ENCODE results near the gene MBD6. TPM values are rescaled to one million over a fixed set of nuclear protein-coding genes. Genes with fewer than 3 reads are reported as not detected.

MBD6 gene
- total RNA-seq, 1 experiment from 2014 or later: 78.4 TPM

GRCh38 chr12:57515408-57515933 lies 7.2 kb upstream of the MBD6 start:
- no peaks in the 10 kb centered on the region for H3K27me3 ChIP-seq (ENCODE audit: insufficient read depth, low read depth)
- peaks cover 12% of the 10 kb centered on the region for H3K4me1 ChIP-seq (replicated peaks; ENCODE audit: insufficient read depth)
- DNase-seq: no peak
- no peak for TF ChIP-seq EZH2 (IDR thresholded peaks at IDR 0.05; ENCODE audit: low read depth)
- TF ChIP-seq CTCF (conservative IDR thresholded peaks at IDR 0.05): no peak
- ChIA-PET CTCF (no interaction called here), POLR2A (ENCODE audit: unreplicated experiment) (no interaction called here)
- H3K79me2 ChIP-seq (ENCODE audit: low read depth): peaks cover 39% of the 10 kb centered on the region
- no peak overlapping the region for H3K4me3 ChIP-seq
- no TSS peak for BruUV-seq (replicated peaks)
- peaks cover 78% of the 10 kb centered on the region for H3K36me3 ChIP-seq (ENCODE audit: low read depth)
- H3K4me2 ChIP-seq: no peak overlapping the region
- H3K27ac ChIP-seq: no peak overlapping the region
- H4K20me1 ChIP-seq (ENCODE audit: insufficient read depth): peaks cover 87% of the 10 kb centered on the region
- H3K9me2 ChIP-seq (ENCODE audit: insufficient read depth): no peaks in the 10 kb centered on the region
- intact Hi-C loops (cut with micrococcal nuclease; ENCODE audit: unreplicated experiment): no loop called here
- peaks cover 84% of the 10 kb centered on the region for H3F3A ChIP-seq (ENCODE audit: insufficient read depth, low read depth)
- no peaks in the 10 kb centered on the region for H3K9me3 ChIP-seq (ENCODE audit: insufficient read depth, low read depth)
- H2AFZ ChIP-seq: no peak overlapping the region

GRCh38 chr12:57515934-57516541 lies 6.6 kb upstream of the MBD6 start:
- TF ChIP-seq CTCF (conservative IDR thresholded peaks at IDR 0.05) (no peak), EZH2 (IDR thresholded peaks at IDR 0.05; ENCODE audit: low read depth) (no peak)
- peaks cover 87% of the 10 kb centered on the region for H4K20me1 ChIP-seq (ENCODE audit: insufficient read depth)
- BruUV-seq (replicated peaks): TSS peak; percentile 1
- no peaks in the 10 kb centered on the region for H3K27me3 ChIP-seq (ENCODE audit: insufficient read depth, low read depth)
- H3K9me3 ChIP-seq (ENCODE audit: insufficient read depth, low read depth): no peaks in the 10 kb centered on the region
- ChIA-PET POLR2A (ENCODE audit: unreplicated experiment) (no interaction called here), CTCF (no interaction called here)
- intact Hi-C loops (cut with micrococcal nuclease; ENCODE audit: unreplicated experiment): no loop called here
- H3K79me2 ChIP-seq (ENCODE audit: low read depth): peaks cover 39% of the 10 kb centered on the region
- H3F3A ChIP-seq (ENCODE audit: insufficient read depth, low read depth): peaks cover 82% of the 10 kb centered on the region
- H3K4me1 ChIP-seq (replicated peaks; ENCODE audit: insufficient read depth): peaks cover 14% of the 10 kb centered on the region
- H3K36me3 ChIP-seq (ENCODE audit: low read depth): peaks cover 78% of the 10 kb centered on the region
- H3K9me2 ChIP-seq (ENCODE audit: insufficient read depth): no peaks in the 10 kb centered on the region
- H3K27ac ChIP-seq: no peak overlapping the region
- H3K4me3 ChIP-seq: no peak overlapping the region
- no peak overlapping the region for H2AFZ ChIP-seq
- no peak for DNase-seq
- no peak overlapping the region for H3K4me2 ChIP-seq

- Histone ChIP-seq H3K4me2 (0 out of 2 replicates have a peak overlapping the region, but pooled peaks have one; percentile 93), H3K4me1 (replicated peaks; ENCODE audit: insufficient read depth) (peaks cover 20% of the 10 kb centered on the region), H3K36me3 (ENCODE audit: low read depth) (peaks cover 75% of the 10 kb centered on the region), H3K9me2 (ENCODE audit: insufficient read depth) (no peaks in the 10 kb centered on the region), H3K79me2 (ENCODE audit: low read depth) (peaks cover 39% of the 10 kb centered on the region), H3K27me3 (ENCODE audit: insufficient read depth, low read depth) (no peaks in the 10 kb centered on the region), H3K27ac (peak overlapping the region; percentile 28), H4K20me1 (ENCODE audit: insufficient read depth) (peaks cover 81% of the 10 kb centered on the region), H3K9me3 (ENCODE audit: insufficient read depth, low read depth) (no peaks in the 10 kb centered on the region), H2AFZ (no peak overlapping the region), H3K4me3 (no peak overlapping the region), H3F3A (ENCODE audit: insufficient read depth, low read depth) (peaks cover 84% of the 10 kb centered on the region)
- intact Hi-C loops (cut with micrococcal nuclease; ENCODE audit: unreplicated experiment): no loop called here
- DNase-seq: no peak
- POLR2A ChIA-PET (ENCODE audit: unreplicated experiment): interaction anchor here (0.5 kb wide), 1 partner anchor 11 kb away, joined by 12 read pairs; no protein-coding TSS in a partner anchor
- CTCF ChIA-PET: interaction anchor here (0.5 kb wide), 1 partner anchor 85 kb away, joined by 3 read pairs; no protein-coding TSS in a partner anchor
- no TSS peak for BruUV-seq (replicated peaks)
- TF ChIP-seq EZH2 (IDR thresholded peaks at IDR 0.05; ENCODE audit: low read depth) (no peak), CTCF (conservative IDR thresholded peaks at IDR 0.05) (no peak)
Measured at GRCh38 chr12:57516617-57517153, 5.9 kb upstream of the MBD6 start.
